HepG2 (cell line): ENCODE data around the gene NDOR1. TPM values are rescaled to one million over a fixed set of nuclear protein-coding genes. Genes with fewer than 3 reads are reported as not detected.

ENCODE experiments used
- AHR ChIP-seq: IDR thresholded peaks from 2 replicates; pipeline ENCODE4 v1.6.1; 2018; ENCODE audit warnings: missing genetic modification reagents, missing compliant biosample characterization
- ATM ChIP-seq: fragments of 450-650 bp; IDR thresholded peaks from 2 replicates; pipeline ENCODE4 v1.7.1; 2017; ENCODE audit warnings: mild to moderate bottlenecking, borderline replicate concordance
- CBX5 ChIP-seq: sonication (generic); formaldehyde crosslinking; IDR thresholded peaks from 2 replicates; pipeline ENCODE4 v1.4.0; 2020; ENCODE audit warnings: missing genetic modification reagents, borderline replicate concordance
- CREB1 ChIP-seq, 2 experiments: fragments of 450-650 bp in 1 of 2; IDR thresholded peaks; 2 replicates each; pipeline ENCODE4 v1.6.1; 2016 to 2017; ENCODE audit warnings: control low read depth in 1 of 2, mild to moderate bottlenecking in 1 of 2, missing compliant biosample characterization in 1 of 2, missing genetic modification characterization in 1 of 2
- HHEX ChIP-seq: IDR thresholded peaks from 2 replicates; pipeline ENCODE4 v1.6.1; 2016; ENCODE audit warnings: control low read depth
- HIC2 ChIP-seq: sonication (generic); formaldehyde crosslinking; IDR thresholded peaks from 2 replicates; pipeline ENCODE4 v1.9.0; 2022; ENCODE audit warnings: low read depth, missing genetic modification reagents
- IKZF1 ChIP-seq: fragments of 450-650 bp; IDR thresholded peaks from 2 replicates; pipeline ENCODE4 v1.7.1; 2016
- KDM3A ChIP-seq: IDR thresholded peaks from 2 replicates; pipeline ENCODE4 v1.6.1; 2018; ENCODE audit warnings: low read depth, missing compliant biosample characterization
- KLF13 ChIP-seq: sonication (generic); formaldehyde crosslinking; IDR thresholded peaks from 2 replicates; pipeline ENCODE4 v1.4.0; 2020; ENCODE audit warnings: mild to moderate bottlenecking, missing genetic modification reagents
- MYNN ChIP-seq: sonication (generic); formaldehyde crosslinking; IDR thresholded peaks from 2 replicates; pipeline ENCODE4 v1.4.0; 2020; ENCODE audit warnings: mild to moderate bottlenecking, low read depth, missing genetic modification reagents
- NAIF1 ChIP-seq: sonication (generic); formaldehyde crosslinking; IDR thresholded peaks from 2 replicates; pipeline ENCODE4 v1.5.0; 2020; ENCODE audit warnings: mild to moderate bottlenecking, missing genetic modification reagents, borderline replicate concordance
- RAD21 ChIP-seq: fragments of 450-650 bp; formaldehyde crosslinking; IDR thresholded peaks from 2 replicates; pipeline ENCODE4 v1.5.0; 2020; ENCODE audit warnings: mild to moderate bottlenecking
- SALL1 ChIP-seq: sonication (generic); formaldehyde crosslinking; IDR thresholded peaks from 2 replicates; pipeline ENCODE4 v1.8.0; 2022; ENCODE audit warnings: mild to moderate bottlenecking, missing genetic modification reagents
- SIX1 ChIP-seq: sonication (generic); formaldehyde crosslinking; IDR thresholded peaks from 2 replicates; pipeline ENCODE4 v1.4.0; 2020; ENCODE audit warnings: missing genetic modification reagents, borderline replicate concordance
- SNAI1 ChIP-seq: sonication (generic); formaldehyde crosslinking; IDR thresholded peaks from 2 replicates; pipeline ENCODE4 v1.5.0; 2020; ENCODE audit warnings: mild to moderate bottlenecking, missing genetic modification reagents, borderline replicate concordance
- TEF ChIP-seq: sonication (generic); formaldehyde crosslinking; IDR thresholded peaks from 2 replicates; pipeline ENCODE4 v1.5.0; 2020; ENCODE audit warnings: missing genetic modification reagents
- YEATS4 ChIP-seq: sonication (generic); formaldehyde crosslinking; IDR thresholded peaks from 2 replicates; pipeline ENCODE4 v1.4.0; 2020; ENCODE audit warnings: missing genetic modification reagents, borderline replicate concordance
- ZBTB20 ChIP-seq: sonication (generic); formaldehyde crosslinking; IDR thresholded peaks from 2 replicates; pipeline ENCODE4 v1.8.1; 2023; ENCODE audit warnings: missing genetic modification reagents, low read depth, mild to moderate bottlenecking, borderline replicate concordance
- ZNF264 ChIP-seq: sonication (generic); formaldehyde crosslinking; IDR thresholded peaks from 2 replicates; pipeline ENCODE4 v1.4.0; 2020; ENCODE audit warnings: missing genetic modification reagents
- ZNF512B ChIP-seq: sonication (generic); formaldehyde crosslinking; IDR thresholded peaks from 2 replicates; pipeline ENCODE4 v1.5.1; 2020; ENCODE audit warnings: missing genetic modification reagents, mild to moderate bottlenecking, borderline replicate concordance
- ZNF577 ChIP-seq: sonication (generic); formaldehyde crosslinking; IDR thresholded peaks from 2 replicates; pipeline ENCODE4 v1.4.0; 2020; ENCODE audit warnings: mild to moderate bottlenecking, low read depth, missing genetic modification reagents, borderline replicate concordance
- ZNF616 ChIP-seq: sonication (generic); formaldehyde crosslinking; IDR thresholded peaks from 2 replicates; pipeline ENCODE4 v1.5.0; 2020; ENCODE audit warnings: low read depth, mild to moderate bottlenecking, missing genetic modification reagents
- ZNF772 ChIP-seq: sonication (generic); formaldehyde crosslinking; IDR thresholded peaks from 2 replicates; pipeline ENCODE4 v1.5.0; 2020; ENCODE audit warnings: mild to moderate bottlenecking, missing genetic modification reagents
- ZNF780A ChIP-seq: sonication (generic); formaldehyde crosslinking; IDR thresholded peaks from 2 replicates; pipeline ENCODE4 v1.8.0; 2022; ENCODE audit warnings: mild to moderate bottlenecking, missing genetic modification reagents, moderate library complexity
- ZNF850 ChIP-seq: sonication (generic); formaldehyde crosslinking; conservative IDR thresholded peaks from 2 replicates; pipeline ENCODE4 v1.9.0; 2021; ENCODE audit warnings: mild to moderate bottlenecking, missing genetic modification reagents
- ZSCAN21 ChIP-seq: sonication (generic); formaldehyde crosslinking; IDR thresholded peaks from 2 replicates; pipeline ENCODE4 v1.8.0; 2022; ENCODE audit warnings: mild to moderate bottlenecking, missing genetic modification reagents, moderate library complexity, borderline replicate concordance
- ZSCAN31 ChIP-seq: sonication (generic); formaldehyde crosslinking; IDR thresholded peaks from 2 replicates; pipeline ENCODE4 v1.5.0; 2020; ENCODE audit warnings: low read depth, mild to moderate bottlenecking, missing genetic modification reagents
- polyA plus RNA-seq, 8 experiments: library from polyadenylated mRNA; depleted of rRNA in 3 of 8; stranded (reverse) in 7 of 8; unstranded in 1 of 8; fragments of >200 nt; fragmentation: Illumina TruSeq in 4 of 8; extraction: Trizol in 4 of 8; gene quantifications; 2 replicates each; pipeline versions ENCODE4 v1.2.1 to v1.2.3, GENCODE V29; 2011 to 2016; ENCODE audit warnings: low read depth in 4 of 8, missing spikeins in 1 of 8, mixed read lengths in 1 of 8; ENCODE audit not compliant: insufficient read depth in 1 of 8
- total RNA-seq, 5 experiments: library from RNA; depleted of rRNA; stranded (reverse); fragments of >200 nt; fragmentation: Illumina TruSeq; extraction: Trizol; gene quantifications; 2 replicates each; pipeline ENCODE4 v1.2.3, GENCODE V29; 2016; ENCODE audit warnings: low read depth in 1 of 5

Gene NDOR1
- total and polyA plus RNA-seq, 2 of the 13 experiments (the other 11 are each of a cell fraction or from before 2014, with no cell fraction given), result 3.6 to 8.7 TPM

- TF ChIP-seq ZNF577 (CRISPR knock-in tag), result no peak
- TF ChIP-seq RAD21, result peak; percentile 66; the same call in 1 of the 2 replicates
- no peak for TF ChIP-seq ZNF512B (CRISPR knock-in tag)
- TF ChIP-seq SIX1 (CRISPR knock-in tag), result no peak
- no peak; the same call in 1 of the 2 replicates for TF ChIP-seq ZNF850 (CRISPR knock-in tag)
- peak; percentile 93 for TF ChIP-seq ZNF616 (CRISPR knock-in tag)
- TF ChIP-seq ZNF772 (CRISPR knock-in tag), result peak; percentile 81; the same call in 1 of the 2 replicates
- no peak; the same call in 1 of the 2 replicates for TF ChIP-seq NAIF1
- TF ChIP-seq AHR (CRISPR knock-in tag), result 0 out of 2 replicates have a peak, but pooled peaks have one; percentile 57
- no peak for TF ChIP-seq CREB1 (IDR thresholded peaks at IDR 0.05)
- no peak for TF ChIP-seq CREB1 (CRISPR knock-in tag; IDR thresholded peaks at IDR 0.05)
- TF ChIP-seq HHEX, result no peak
- TF ChIP-seq ZSCAN31 (CRISPR knock-in tag), result no peak; the same call in 1 of the 2 replicates
- no peak for TF ChIP-seq IKZF1
- peak; percentile 54 for TF ChIP-seq ZBTB20 (CRISPR knock-in tag)
- no peak for TF ChIP-seq HIC2
- TF ChIP-seq MYNN (CRISPR knock-in tag), result no peak
- TF ChIP-seq CBX5, result no peak
- no peak for TF ChIP-seq TEF
- TF ChIP-seq KLF13, result no peak
- TF ChIP-seq ATM, result no peak
- TF ChIP-seq ZNF264 (CRISPR knock-in tag), result peak; percentile 82; the same call in 1 of the 2 replicates
- TF ChIP-seq SNAI1 (CRISPR knock-in tag), result no peak
- TF ChIP-seq SALL1, result peak; percentile 72
- TF ChIP-seq YEATS4, result peak; percentile 93
- TF ChIP-seq ZNF780A (CRISPR knock-in tag), result peak; percentile 52; the same call in 1 of the 2 replicates
- peak; percentile 85; the same call in 1 of the 2 replicates for TF ChIP-seq ZSCAN21 (CRISPR knock-in tag)
- 0 out of 2 replicates have a peak, but pooled peaks have one; percentile 37 for TF ChIP-seq KDM3A (CRISPR knock-in tag)
Observed at GRCh38 chr9:137240318-137240840, 34.9 kb downstream of the NDOR1 start (continued).
